GM23338 (cell line): Measurements from ENCODE around the gene ECHDC3.

Experiments
- CREB1 ChIP-seq: fragments of 250-450 bp; sonication (Bioruptor Pico); IDR thresholded peaks from 2 replicates; pipeline ENCODE4 v1.5.0; 2020; ENCODE audit warnings: low read depth, mild to moderate bottlenecking, moderate library complexity
- EZH2 ChIP-seq: fragments of 200-600 bp; sonication (generic); IDR thresholded peaks from one replicate; pipeline ENCODE4 v1.8.0; 2017; ENCODE audit warnings: antibody characterized with exemption, mild to moderate bottlenecking, low read depth; ENCODE audit not compliant: unreplicated experiment
- POLR2AphosphoS5 ChIP-seq: IDR thresholded peaks from 2 replicates; pipeline ENCODE4 v1.6.1; 2016; ENCODE audit warnings: antibody characterized with exemption, low read depth
- TF ChIP-seq, protein P1 (sequence below), 2 experiments: fragments of 200-600 bp in 1 of 2; sonication (generic) in 1 of 2; conservative IDR thresholded peaks; 2 replicates each; pipeline versions ENCODE4 v1.5.1 to v1.6.1; 2016 to 2017; ENCODE audit warnings: antibody characterized with exemption in 2 of 2, low read depth in 2 of 2, mild to moderate bottlenecking in 2 of 2, moderate library complexity in 1 of 2

DNA sequence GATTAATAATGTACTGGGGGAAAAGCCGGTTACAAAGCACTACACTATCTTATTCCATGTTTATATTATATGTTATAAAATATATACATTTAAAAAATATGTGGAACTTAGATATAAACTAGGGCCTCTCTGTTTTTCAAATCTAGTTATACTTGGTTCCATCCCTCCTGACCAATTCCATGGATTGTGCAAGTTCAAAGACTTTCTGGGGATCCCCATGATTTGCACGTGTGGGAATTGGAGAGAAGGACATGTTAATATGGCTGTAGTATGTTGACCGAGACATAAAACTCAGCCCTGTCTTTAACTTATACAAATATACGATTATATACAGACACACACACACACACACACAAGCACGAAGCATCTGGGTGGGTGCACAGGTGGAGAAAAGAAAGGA, 18.8 kb upstream of the ECHDC3 start:
- TF ChIP-seq, protein P1, sequence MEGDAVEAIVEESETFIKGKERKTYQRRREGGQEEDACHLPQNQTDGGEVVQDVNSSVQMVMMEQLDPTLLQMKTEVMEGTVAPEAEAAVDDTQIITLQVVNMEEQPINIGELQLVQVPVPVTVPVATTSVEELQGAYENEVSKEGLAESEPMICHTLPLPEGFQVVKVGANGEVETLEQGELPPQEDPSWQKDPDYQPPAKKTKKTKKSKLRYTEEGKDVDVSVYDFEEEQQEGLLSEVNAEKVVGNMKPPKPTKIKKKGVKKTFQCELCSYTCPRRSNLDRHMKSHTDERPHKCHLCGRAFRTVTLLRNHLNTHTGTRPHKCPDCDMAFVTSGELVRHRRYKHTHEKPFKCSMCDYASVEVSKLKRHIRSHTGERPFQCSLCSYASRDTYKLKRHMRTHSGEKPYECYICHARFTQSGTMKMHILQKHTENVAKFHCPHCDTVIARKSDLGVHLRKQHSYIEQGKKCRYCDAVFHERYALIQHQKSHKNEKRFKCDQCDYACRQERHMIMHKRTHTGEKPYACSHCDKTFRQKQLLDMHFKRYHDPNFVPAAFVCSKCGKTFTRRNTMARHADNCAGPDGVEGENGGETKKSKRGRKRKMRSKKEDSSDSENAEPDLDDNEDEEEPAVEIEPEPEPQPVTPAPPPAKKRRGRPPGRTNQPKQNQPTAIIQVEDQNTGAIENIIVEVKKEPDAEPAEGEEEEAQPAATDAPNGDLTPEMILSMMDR (conservative IDR thresholded peaks at IDR 0.05; ENCODE audit: low read depth in 2 of 2): no peak
- TF ChIP-seq POLR2AphosphoS5: no peak
- no peak for TF ChIP-seq EZH2
- TF ChIP-seq CREB1 (CRISPR knock-in tag): no peak
